Activated naive CD4-positive, alpha-beta T cell treated with anti-CD3 and anti-CD28 coated beads for 36 hours (primary cell): ENCODE measurements around the gene DLG2. TPM values are rescaled to one million over a fixed set of nuclear protein-coding genes. Genes with fewer than 3 reads are reported as not detected.

Source experiments
- CTCF ChIA-PET: fragments of 350-600 bp; sonication (Branson Sonifier 250); formaldehyde crosslinking; loops from one replicate; lab custom pipeline; 2021; ENCODE audit warnings: antibody characterized with exemption; lab: Charles Lee
- DNase-seq: peaks from one replicate; pipeline ENCODE4 v3.0.0-alpha.2; 2020
- H3K27ac Mint-ChIP-seq: one replicate; pipeline ENCODE4 v1.8.0; 2021; ENCODE audit warnings: mild to moderate bottlenecking, mixed read lengths
- H3K27me3 Mint-ChIP-seq: one replicate; pipeline ENCODE4 v1.8.0; 2021; ENCODE audit warnings: low read depth, mixed read lengths
- H3K36me3 Mint-ChIP-seq: one replicate; pipeline ENCODE4 v1.8.0; 2021; ENCODE audit warnings: low read depth, mixed read lengths
- H3K4me1 Mint-ChIP-seq: one replicate; pipeline ENCODE4 v1.8.0; 2021; ENCODE audit warnings: low read depth, mixed read lengths
- H3K4me3 Mint-ChIP-seq: one replicate; pipeline ENCODE4 v1.8.0; 2021; ENCODE audit warnings: mild to moderate bottlenecking, moderate library complexity, mixed read lengths
- H3K9me3 Mint-ChIP-seq: one replicate; pipeline ENCODE4 v1.8.0; 2021; ENCODE audit warnings: mixed read lengths
- intact Hi-C: fragments of 100-400 bp; cut with micrococcal nuclease; formaldehyde crosslinking; loops from one replicate; pipeline ENCODE4 v1.15.1; 2023
- total RNA-seq, 2 experiments: library from RNA; stranded (reverse); gene quantifications; one replicate each; pipeline ENCODE4 v1.2.3, GENCODE V29; 2021

DLG2 gene
- total RNA-seq, 2 experiments from 2014 or later, result 3.3 to 4.6 TPM

DNA sequence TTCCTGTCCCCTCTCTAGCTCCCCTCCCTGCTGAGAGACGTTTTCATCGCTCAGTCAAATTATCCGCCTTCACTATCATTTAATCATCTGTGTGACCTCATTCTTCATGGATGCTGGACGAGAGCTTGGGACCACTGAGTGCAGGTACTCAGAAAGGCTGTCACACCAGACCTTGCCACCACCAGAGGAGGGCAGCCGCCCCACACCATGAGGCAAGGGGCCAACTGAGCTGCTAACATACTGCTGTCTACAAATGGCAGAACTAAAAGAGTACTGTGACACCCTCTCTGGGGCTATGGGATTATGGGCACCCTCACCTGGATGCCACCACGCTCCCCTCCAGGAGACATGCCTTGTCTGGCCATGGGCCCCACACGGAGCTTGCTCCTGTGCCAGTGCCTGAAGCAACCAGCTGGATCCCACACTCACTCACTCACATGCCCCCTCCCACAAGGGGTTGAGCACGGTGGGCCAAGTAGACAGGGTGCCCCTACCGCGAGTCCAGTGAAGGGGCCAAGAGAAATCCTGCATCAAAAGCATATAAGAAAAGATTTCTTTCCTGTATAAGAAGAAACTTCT, 1670.9 kb downstream of the DLG2 start:
- DNase-seq, result no peak
- H3K27me3 Mint-ChIP-seq, result no peaks in the 10 kb centered on the region
- no peaks in the 10 kb centered on the region for H3K36me3 Mint-ChIP-seq
- no peaks in the 10 kb centered on the region for H3K4me1 Mint-ChIP-seq
- H3K9me3 Mint-ChIP-seq, result no peaks in the 10 kb centered on the region
- no peak overlapping the region for H3K27ac Mint-ChIP-seq
- intact Hi-C loops, result no loop called here
- H3K4me3 Mint-ChIP-seq, result no peak overlapping the region
- CTCF ChIA-PET, result interaction anchor here (0.5 kb wide), 1 partner anchor 32 kb away, joined by 3 read pairs; no protein-coding TSS in a partner anchor

DNA sequence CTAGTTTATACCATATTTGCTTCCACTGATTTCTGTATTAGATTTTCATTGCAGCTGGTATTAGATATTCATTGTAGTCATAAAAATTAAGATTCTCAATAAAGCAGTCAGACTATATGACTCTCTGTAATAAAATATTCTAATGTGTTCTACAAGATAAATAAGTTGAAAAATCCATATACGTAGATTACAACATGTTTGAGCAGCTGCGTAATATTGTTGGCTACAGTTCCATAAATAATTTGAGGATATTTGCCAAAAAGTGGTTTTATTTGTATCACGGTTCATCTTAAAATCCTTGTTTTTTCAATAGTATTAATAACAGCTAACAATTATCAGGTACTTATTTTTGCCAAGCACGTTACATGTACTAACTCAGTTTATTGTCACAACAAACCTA, 1672.4 kb downstream of the DLG2 start:
- no peaks in the 10 kb centered on the region for H3K4me1 Mint-ChIP-seq
- H3K27me3 Mint-ChIP-seq, result no peaks in the 10 kb centered on the region
- DNase-seq, result no peak
- no peaks in the 10 kb centered on the region for H3K36me3 Mint-ChIP-seq
- CTCF ChIA-PET, result no interaction called here
- no peak overlapping the region for H3K27ac Mint-ChIP-seq
- no peak overlapping the region for H3K4me3 Mint-ChIP-seq
- H3K9me3 Mint-ChIP-seq, result no peaks in the 10 kb centered on the region
- intact Hi-C loops, result no loop called here

DNA sequence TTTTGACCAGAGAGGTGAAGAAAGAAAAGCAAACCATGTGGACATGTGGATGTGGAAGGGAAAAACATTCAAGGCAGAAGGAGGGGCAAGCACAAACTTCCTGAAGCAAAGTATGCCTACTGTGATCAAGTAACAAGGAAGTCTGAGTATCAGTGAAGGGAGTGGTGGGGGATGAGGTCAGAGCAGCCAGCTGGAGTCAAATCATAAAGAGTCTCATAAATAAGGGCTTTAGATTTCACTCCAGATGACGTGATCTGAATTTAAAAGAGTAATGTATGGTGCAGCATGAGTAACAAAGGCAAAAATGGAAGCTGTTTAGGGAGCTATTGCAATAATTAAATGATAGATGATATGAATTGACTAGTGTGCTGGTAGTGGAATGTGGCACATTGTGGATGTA, 1675.6 kb downstream of the DLG2 start:
- Mint-ChIP-seq H3K27me3 (no peaks in the 10 kb centered on the region), H3K9me3 (no peaks in the 10 kb centered on the region), H3K4me3 (no peak overlapping the region), H3K27ac (no peak overlapping the region), H3K36me3 (no peaks in the 10 kb centered on the region), H3K4me1 (no peaks in the 10 kb centered on the region)
- intact Hi-C loops, result no loop called here
- CTCF ChIA-PET, result no interaction called here
- no peak for DNase-seq

DNA sequence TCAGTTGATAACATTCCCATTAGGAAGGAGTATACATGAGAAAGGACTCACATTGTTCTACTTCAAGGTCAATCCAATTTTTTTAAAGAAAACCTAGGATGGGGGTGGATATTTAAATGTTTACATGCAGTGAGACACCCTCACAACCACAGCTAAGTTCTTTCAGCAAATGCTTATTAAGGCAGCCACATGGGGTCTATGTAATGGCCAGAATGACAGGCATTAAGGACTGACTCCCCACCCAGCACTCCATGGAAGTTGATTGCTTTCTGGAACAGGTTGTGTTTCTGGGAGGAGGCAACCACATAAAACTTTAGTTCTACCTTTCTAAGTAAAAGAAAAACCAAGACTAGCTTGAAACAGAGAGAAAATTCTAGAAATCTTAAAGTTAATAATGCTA, 1678.9 kb downstream of the DLG2 start:
- peaks cover 3% of the 10 kb centered on the region for H3K9me3 Mint-ChIP-seq
- no peaks in the 10 kb centered on the region for H3K27me3 Mint-ChIP-seq
- H3K4me1 Mint-ChIP-seq, result no peaks in the 10 kb centered on the region
- no peak overlapping the region for H3K27ac Mint-ChIP-seq
- DNase-seq, result no peak
- intact Hi-C loops, result no loop called here
- H3K4me3 Mint-ChIP-seq, result no peak overlapping the region
- CTCF ChIA-PET, result no interaction called here
- H3K36me3 Mint-ChIP-seq, result no peaks in the 10 kb centered on the region

DNA sequence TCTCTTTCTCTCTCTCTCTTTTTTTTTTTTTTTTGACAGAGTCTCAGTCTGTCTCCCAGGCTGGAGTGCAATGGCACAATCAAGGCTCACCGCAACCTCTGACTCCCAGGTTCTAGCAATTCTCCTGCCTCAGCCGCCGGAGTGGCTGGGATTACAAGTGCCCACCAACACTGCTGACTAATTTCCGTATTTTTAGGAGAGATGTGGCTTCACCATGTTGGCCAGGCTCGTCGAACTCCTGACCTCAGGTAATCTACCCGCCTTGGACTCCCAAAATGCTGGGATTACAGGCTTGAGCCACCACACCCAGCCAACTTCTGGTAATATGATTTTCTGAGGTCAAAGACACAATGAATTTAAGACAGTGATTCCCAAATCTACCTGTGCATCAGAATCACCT, 1681.2 kb downstream of the DLG2 start:
- H3K4me3 Mint-ChIP-seq, result no peak overlapping the region
- H3K9me3 Mint-ChIP-seq, result peaks cover 5% of the 10 kb centered on the region
- H3K36me3 Mint-ChIP-seq, result no peaks in the 10 kb centered on the region
- intact Hi-C loops, result no loop called here
- no peak overlapping the region for H3K27ac Mint-ChIP-seq
- CTCF ChIA-PET, result no interaction called here
- H3K4me1 Mint-ChIP-seq, result no peaks in the 10 kb centered on the region
- no peak for DNase-seq
- H3K27me3 Mint-ChIP-seq, result no peaks in the 10 kb centered on the region

DNA sequence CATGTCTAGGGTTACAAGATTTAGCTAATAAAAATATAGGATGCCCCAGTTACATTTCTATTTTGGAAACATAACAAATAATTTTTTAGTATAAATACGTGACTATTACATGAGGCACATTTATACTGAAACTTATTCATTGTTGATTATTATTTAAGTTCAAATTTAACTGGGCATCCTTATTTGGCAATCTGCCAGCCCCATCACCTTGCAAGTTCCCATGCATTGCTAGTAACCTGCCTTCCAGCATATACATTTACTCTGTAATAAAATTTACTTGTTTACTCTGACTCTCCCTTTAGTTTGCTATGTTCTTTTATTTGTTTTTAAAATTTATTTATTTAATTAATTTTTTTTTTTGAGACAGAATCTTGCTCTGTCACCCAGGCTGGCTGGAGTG, 1686.1 kb downstream of the DLG2 start:
- Mint-ChIP-seq H3K4me1 (no peaks in the 10 kb centered on the region), H3K4me3 (no peak overlapping the region), H3K36me3 (no peaks in the 10 kb centered on the region), H3K9me3 (peaks cover 9% of the 10 kb centered on the region), H3K27me3 (no peaks in the 10 kb centered on the region), H3K27ac (no peak overlapping the region)
- no peak for DNase-seq
- intact Hi-C loops, result no loop called here
- CTCF ChIA-PET, result no interaction called here

DNA sequence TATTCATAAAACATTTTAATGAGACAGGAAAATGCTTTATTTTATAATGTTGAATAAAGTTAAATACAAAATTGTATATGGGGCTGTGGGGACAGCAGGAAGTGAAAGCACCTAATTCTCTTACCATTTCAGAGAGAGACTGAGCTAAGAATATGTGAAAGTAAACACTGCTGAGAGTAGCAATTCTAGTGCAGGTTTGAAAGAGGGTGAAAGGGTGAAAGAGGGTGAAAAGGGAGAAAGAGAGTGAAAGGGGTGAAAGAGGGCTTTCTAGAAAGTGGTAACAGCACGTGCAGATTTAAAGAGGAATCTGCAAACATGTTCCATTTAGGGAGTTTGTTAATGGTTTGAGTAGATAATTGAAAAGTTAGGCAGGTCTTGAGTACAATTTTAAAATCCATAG, 1689.0 kb downstream of the DLG2 start:
- DNase-seq, result no peak
- Mint-ChIP-seq H3K9me3 (peaks cover 6% of the 10 kb centered on the region), H3K36me3 (no peaks in the 10 kb centered on the region), H3K4me3 (no peak overlapping the region), H3K27ac (no peak overlapping the region), H3K4me1 (no peaks in the 10 kb centered on the region), H3K27me3 (no peaks in the 10 kb centered on the region)
- CTCF ChIA-PET, result no interaction called here
- intact Hi-C loops, result no loop called here

DNA sequence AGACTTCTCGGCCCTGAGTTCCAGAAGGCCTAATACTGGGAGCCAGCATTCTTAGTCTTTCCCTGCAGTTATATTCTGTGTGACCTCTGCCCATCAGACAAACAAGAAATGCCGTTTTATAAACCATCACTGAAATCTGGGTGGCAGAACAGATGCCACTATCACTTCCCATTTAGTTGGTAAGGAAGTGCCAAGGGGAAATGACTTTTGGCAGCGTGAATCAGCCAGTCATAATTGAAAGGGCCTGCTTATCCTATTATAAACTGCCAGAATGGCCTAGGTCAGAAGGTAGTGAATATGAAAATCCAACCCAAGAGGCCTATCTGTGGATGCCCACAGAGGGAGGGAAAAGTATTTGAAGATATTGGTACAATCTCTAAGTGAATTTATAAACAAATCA, 1694.1 kb downstream of the DLG2 start:
- Mint-ChIP-seq H3K36me3 (no peaks in the 10 kb centered on the region), H3K4me3 (no peak overlapping the region), H3K4me1 (no peaks in the 10 kb centered on the region), H3K9me3 (no peaks in the 10 kb centered on the region), H3K27ac (no peak overlapping the region), H3K27me3 (no peaks in the 10 kb centered on the region)
- CTCF ChIA-PET, result no interaction called here
- intact Hi-C loops, result no loop called here
- DNase-seq, result no peak

DNA sequence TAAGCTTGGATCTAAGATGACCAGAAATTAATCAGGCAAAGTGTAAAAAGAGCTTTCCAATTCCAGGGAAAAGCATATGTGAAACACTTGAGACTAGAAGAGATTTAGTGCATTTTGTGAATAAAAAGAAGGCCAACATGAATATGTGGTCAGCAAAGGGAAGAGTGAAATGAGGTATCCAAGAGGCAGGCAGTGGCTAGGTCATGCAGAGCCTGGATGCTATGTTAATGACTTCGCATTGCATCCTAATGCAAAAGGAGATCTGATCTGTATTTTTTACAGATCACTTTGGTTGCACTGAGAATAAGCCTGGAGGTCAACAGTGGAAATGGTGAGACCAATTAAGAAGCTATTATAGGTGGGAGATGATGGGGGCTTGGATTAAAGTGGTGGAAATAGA, 1699.7 kb downstream of the DLG2 start:
- H3K27me3 Mint-ChIP-seq, result no peaks in the 10 kb centered on the region
- DNase-seq, result no peak
- CTCF ChIA-PET, result no interaction called here
- no peaks in the 10 kb centered on the region for H3K36me3 Mint-ChIP-seq
- H3K4me1 Mint-ChIP-seq, result no peaks in the 10 kb centered on the region
- H3K27ac Mint-ChIP-seq, result no peak overlapping the region
- peaks cover 3% of the 10 kb centered on the region for H3K9me3 Mint-ChIP-seq
- H3K4me3 Mint-ChIP-seq, result no peak overlapping the region
- intact Hi-C loops, result no loop called here

DNA sequence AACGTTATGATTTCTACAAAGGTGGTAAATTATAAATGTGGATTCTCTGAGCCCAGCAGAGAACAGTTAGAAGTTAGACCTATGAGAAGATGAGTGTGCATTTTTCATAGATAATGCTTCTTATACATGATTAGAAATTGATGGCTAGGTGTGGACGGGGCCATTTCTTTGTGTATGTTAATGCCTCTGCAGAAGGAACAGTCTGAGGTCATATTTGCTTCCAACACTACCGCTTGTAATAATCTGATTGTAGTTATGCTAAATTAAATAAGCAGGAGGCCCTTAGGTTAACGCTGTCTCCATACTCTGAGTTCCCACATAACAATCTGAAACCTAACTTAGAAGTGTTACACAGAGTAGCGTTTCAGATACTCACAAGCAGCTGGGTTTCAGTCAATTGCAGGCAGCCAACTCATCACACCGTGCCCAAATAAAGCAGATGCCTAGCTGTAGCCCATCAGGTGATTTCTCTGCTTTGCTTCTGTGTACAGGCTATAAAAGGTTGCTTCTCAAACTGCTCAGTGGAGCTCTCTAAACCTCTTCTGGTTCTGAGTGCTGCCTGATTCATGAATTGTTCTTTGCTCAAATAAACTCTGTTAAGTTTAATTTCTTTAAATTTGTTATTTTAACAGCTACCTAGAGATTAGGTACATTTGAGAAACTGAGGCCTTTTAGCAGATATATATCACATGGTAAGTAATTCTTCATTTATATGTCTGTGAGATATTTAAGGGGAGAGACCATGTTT, 1702.2 kb downstream of the DLG2 start:
- CTCF ChIA-PET, result no interaction called here
- H3K27me3 Mint-ChIP-seq, result no peaks in the 10 kb centered on the region
- no peaks in the 10 kb centered on the region for H3K4me1 Mint-ChIP-seq
- no peak overlapping the region for H3K27ac Mint-ChIP-seq
- intact Hi-C loops, result no loop called here
- H3K36me3 Mint-ChIP-seq, result no peaks in the 10 kb centered on the region
- peaks cover 3% of the 10 kb centered on the region for H3K9me3 Mint-ChIP-seq
- H3K4me3 Mint-ChIP-seq, result no peak overlapping the region
- no peak for DNase-seq

DNA sequence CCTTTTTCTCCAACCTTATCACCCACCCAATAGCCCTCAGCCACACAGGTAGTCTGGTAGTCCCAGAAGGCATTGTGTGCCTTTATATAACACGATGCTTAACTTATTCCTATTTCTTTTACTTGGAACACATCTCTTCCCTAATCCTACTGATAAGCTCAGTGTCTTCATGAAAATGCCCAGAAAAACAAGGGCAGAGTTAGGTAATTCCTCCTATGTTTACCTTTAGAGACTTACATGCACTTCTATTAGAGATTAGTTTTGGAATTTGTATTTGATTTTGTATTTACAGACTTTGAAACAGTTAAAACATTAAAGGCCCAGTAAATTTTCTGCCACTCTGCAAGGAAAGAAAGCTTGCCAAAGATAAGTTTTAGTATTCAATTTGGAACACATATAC, 1703.2 kb downstream of the DLG2 start:
- intact Hi-C loops, result no loop called here
- H3K4me1 Mint-ChIP-seq, result no peaks in the 10 kb centered on the region
- no peak overlapping the region for H3K27ac Mint-ChIP-seq
- DNase-seq, result no peak
- CTCF ChIA-PET, result no interaction called here
- no peaks in the 10 kb centered on the region for H3K27me3 Mint-ChIP-seq
- no peaks in the 10 kb centered on the region for H3K36me3 Mint-ChIP-seq
- H3K4me3 Mint-ChIP-seq, result no peak overlapping the region
- H3K9me3 Mint-ChIP-seq, result peaks cover 3% of the 10 kb centered on the region

DNA sequence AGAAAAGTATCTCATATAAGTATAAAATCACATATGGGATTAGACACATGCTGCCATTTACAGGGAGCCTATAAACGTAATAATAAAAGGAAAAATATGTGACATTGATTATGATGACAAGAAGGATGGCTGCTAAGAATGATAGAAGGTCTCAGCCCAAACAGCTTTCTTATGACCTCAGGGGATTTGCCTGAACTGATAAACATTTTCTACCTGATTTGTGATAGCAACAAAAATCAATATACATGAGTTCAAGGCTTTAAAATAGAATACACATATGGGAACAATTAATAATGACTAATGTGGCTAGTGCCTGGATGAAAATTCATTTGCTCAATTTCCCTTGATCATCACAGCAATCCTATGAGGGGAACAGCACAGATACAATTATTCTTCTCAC, 1704.2 kb downstream of the DLG2 start:
- intact Hi-C loops, result no loop called here
- H3K4me3 Mint-ChIP-seq, result no peak overlapping the region
- DNase-seq, result no peak
- CTCF ChIA-PET, result no interaction called here
- no peaks in the 10 kb centered on the region for H3K4me1 Mint-ChIP-seq
- H3K27ac Mint-ChIP-seq, result no peak overlapping the region
- no peaks in the 10 kb centered on the region for H3K27me3 Mint-ChIP-seq
- H3K9me3 Mint-ChIP-seq, result peaks cover 3% of the 10 kb centered on the region
- no peaks in the 10 kb centered on the region for H3K36me3 Mint-ChIP-seq

DNA sequence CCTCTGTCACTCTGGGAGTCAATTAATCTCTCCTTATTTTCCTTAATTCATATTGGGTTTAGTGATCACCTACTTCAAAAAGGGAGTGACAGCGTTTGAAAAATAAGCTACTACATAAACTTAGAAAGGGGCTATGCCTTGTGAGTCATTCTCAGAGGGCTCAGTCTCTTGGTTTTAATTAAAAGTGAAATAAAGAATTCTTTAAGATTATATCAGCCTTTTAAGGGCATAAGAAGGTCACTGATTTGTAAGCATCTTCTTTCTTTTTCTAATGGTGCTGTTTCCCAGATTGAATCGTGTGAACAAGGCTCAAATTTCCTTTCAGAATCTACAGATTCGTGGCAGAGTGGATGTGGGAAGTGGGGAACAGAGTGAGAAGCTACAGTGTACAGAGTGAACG, 1704.8 kb downstream of the DLG2 start:
- CTCF ChIA-PET, result no interaction called here
- intact Hi-C loops, result no loop called here
- Mint-ChIP-seq H3K27me3 (no peaks in the 10 kb centered on the region), H3K4me1 (no peaks in the 10 kb centered on the region), H3K4me3 (no peak overlapping the region), H3K9me3 (no peaks in the 10 kb centered on the region), H3K27ac (no peak overlapping the region), H3K36me3 (no peaks in the 10 kb centered on the region)
- no peak for DNase-seq
